H1 (cell line): ENCODE results near the gene OR7D2. TPM values are rescaled to one million over a fixed set of nuclear protein-coding genes. Genes with fewer than 3 reads are reported as not detected.

Source experiments
- CTCF ChIA-PET: fragments of 300-600 bp; sonication (Branson Sonifier 250); formaldehyde crosslinking; loops from one replicate; lab custom pipeline; 2021; ENCODE audit not compliant: partially characterized antibody; lab: Charles Lee
- POLR2A ChIA-PET: fragments of 300-600 bp; sonication (Branson Sonifier 250); formaldehyde crosslinking; loops from one replicate; lab custom pipeline; 2021; ENCODE audit warnings: inconsistent platforms; ENCODE audit not compliant: partially characterized antibody; lab: Charles Lee
- DNase-seq, 2 experiments: peaks; one replicate each; pipeline versions ENCODE4 v3.0.0 to v3.0.0-alpha.2; 2010 to 2022; ENCODE audit warnings: low spot score in 2 of 2, low read depth in 1 of 2, mixed read lengths in 1 of 2
- FAIRE-seq: peaks from 2 replicates; lab custom pipeline; 2011; peaks lifted over from hg19 to GRCh38; lab: Jason Lieb, UNC
- H2AFZ ChIP-seq: 2 replicates; pipeline ENCODE4 v1.8.1; 2012; ENCODE audit warnings: low read length, inconsistent platforms
- H2AK5ac ChIP-seq: 2 replicates; pipeline ENCODE4 v1.6.1; 2013; ENCODE audit warnings: low read depth, low read length
- H2BK120ac ChIP-seq: replicated peaks from 2 replicates; pipeline ENCODE3; 2013; ENCODE audit warnings: low read depth, low read length, inconsistent platforms
- H2BK12ac ChIP-seq: 2 replicates; pipeline ENCODE4 v1.6.1; 2013; ENCODE audit warnings: low read depth, low read length
- H2BK15ac ChIP-seq: 2 replicates; pipeline ENCODE4 v1.6.1; 2013; ENCODE audit warnings: low read length
- H2BK20ac ChIP-seq: 2 replicates; pipeline ENCODE4 v1.6.1; 2013; ENCODE audit warnings: low read length
- H2BK5ac ChIP-seq: 2 replicates; pipeline ENCODE4 v1.6.1; 2013; ENCODE audit warnings: low read depth, low read length
- H3K14ac ChIP-seq: 2 replicates; pipeline ENCODE4 v1.6.1; 2013; ENCODE audit warnings: inconsistent platforms; ENCODE audit not compliant: insufficient read length
- H3K18ac ChIP-seq: 2 replicates; pipeline ENCODE4 v1.6.1; 2013; ENCODE audit warnings: low read length; ENCODE audit errors: extremely low read depth
- H3K23ac ChIP-seq: 2 replicates; pipeline ENCODE4 v1.6.1; 2013; ENCODE audit warnings: inconsistent platforms; ENCODE audit not compliant: insufficient read length
- H3K23me2 ChIP-seq: 2 replicates; pipeline ENCODE4 v1.6.1; 2013; ENCODE audit warnings: low read depth, low read length
- H3K27ac ChIP-seq: 2 replicates; pipeline ENCODE4 v1.6.1; 2011; ENCODE audit warnings: low read depth, low read length, inconsistent platforms
- H3K27me3 ChIP-seq, 4 experiments: replicated peaks in 1 of 4; 1 replicate in 1 of 4; 2 replicates in 3 of 4; pipeline versions ENCODE4 v1.6.1 to v1.8.1; 2011 to 2013; ENCODE audit warnings: low read length in 3 of 4, mild to moderate bottlenecking in 3 of 4, inconsistent platforms in 2 of 4, mixed read lengths in 2 of 4, moderate library complexity in 1 of 4; ENCODE audit not compliant: control insufficient read depth in 3 of 4, insufficient read depth in 3 of 4; ENCODE audit errors: extremely low read depth in 1 of 4
- H3K36me3 ChIP-seq, 4 experiments: 2 replicates each; pipeline versions ENCODE4 v1.6.1 to v1.8.1; 2011 to 2013; ENCODE audit warnings: mild to moderate bottlenecking in 4 of 4, low read length in 3 of 4, moderate library complexity in 2 of 4, control low read depth in 1 of 4, inconsistent platforms in 1 of 4; ENCODE audit not compliant: insufficient read depth in 4 of 4, control insufficient read depth in 2 of 4
- H3K4ac ChIP-seq: replicated peaks from 2 replicates; pipeline ENCODE3; 2013; ENCODE audit warnings: low read length, low read depth, mixed read lengths, inconsistent platforms; ENCODE audit not compliant: insufficient read length
- H3K4me1 ChIP-seq, 4 experiments: replicated peaks in 1 of 4; 1 replicate in 1 of 4; 2 replicates in 3 of 4; pipeline versions ENCODE4 v1.6.1 to v1.8.1; 2011 to 2013; ENCODE audit warnings: low read length in 3 of 4, inconsistent platforms in 2 of 4, mixed read lengths in 1 of 4; ENCODE audit not compliant: insufficient read depth in 4 of 4, control insufficient read depth in 3 of 4
- H3K4me2 ChIP-seq, 2 experiments: 2 replicates each; pipeline versions ENCODE4 v1.6.1 to v1.8.1; 2011 to 2013; ENCODE audit warnings: low read depth in 2 of 2, low read length in 2 of 2, control low read depth in 1 of 2, inconsistent platforms in 1 of 2, mild to moderate bottlenecking in 1 of 2; ENCODE audit not compliant: insufficient read depth in 1 of 2
- H3K4me3 ChIP-seq, 4 experiments: fragments of 200-600, 300-600 bp in 1 of 4; sonication (generic), shearing (Covaris generic), sonication (Bioruptor Twin) in 1 of 4; 2 replicates each; pipeline versions ENCODE4 v1.5.1 to v1.8.1; 2011 to 2016; ENCODE audit warnings: low read length in 4 of 4, low read depth in 3 of 4, control low read depth in 2 of 4, inconsistent platforms in 2 of 4, mild to moderate bottlenecking in 2 of 4, mixed read lengths in 1 of 4, moderate library complexity in 1 of 4; ENCODE audit not compliant: insufficient read depth in 2 of 4; ENCODE audit errors: extremely low read depth in 1 of 4
- H3K56ac ChIP-seq: replicated peaks from 2 replicates; pipeline ENCODE3; 2013; ENCODE audit warnings: low read depth, mild to moderate bottlenecking, mixed read lengths, low read length, inconsistent platforms; ENCODE audit not compliant: insufficient read length
- H3K79me1 ChIP-seq: 2 replicates; pipeline ENCODE4 v1.6.1; 2013; ENCODE audit warnings: low read depth, low read length, control low read depth
- H3K79me2 ChIP-seq, 2 experiments: 2 replicates each; pipeline versions ENCODE4 v1.6.1 to v1.8.1; 2012 to 2013; ENCODE audit warnings: low read length in 2 of 2, mild to moderate bottlenecking in 2 of 2, inconsistent platforms in 1 of 2; ENCODE audit not compliant: insufficient read depth in 2 of 2, control insufficient read depth in 1 of 2
- H3K9ac ChIP-seq, 4 experiments: replicated peaks in 1 of 4; 1 replicate in 1 of 4; 2 replicates in 3 of 4; pipeline versions ENCODE4 v1.6.1 to v1.8.1; 2011 to 2013; ENCODE audit warnings: low read depth in 3 of 4, low read length in 3 of 4, control low read depth in 2 of 4, mild to moderate bottlenecking in 2 of 4, moderate library complexity in 2 of 4, inconsistent platforms in 1 of 4; ENCODE audit errors: extremely low read depth in 1 of 4
- H3K9me3 ChIP-seq, 2 experiments: 2 replicates each; pipeline versions ENCODE4 v1.6.1 to v1.8.1; 2012 to 2013; ENCODE audit warnings: mild to moderate bottlenecking in 2 of 2, moderate library complexity in 2 of 2, control low read depth in 1 of 2, inconsistent platforms in 1 of 2, low read depth in 1 of 2, low read length in 1 of 2, mixed read lengths in 1 of 2; ENCODE audit not compliant: insufficient read depth in 2 of 2
- H4K20me1 ChIP-seq, 2 experiments: replicated peaks in 1 of 2; 2 replicates each; pipeline versions ENCODE3 to v1.8.1; 2011 to 2013; ENCODE audit warnings: inconsistent platforms in 2 of 2, low read length in 2 of 2, mild to moderate bottlenecking in 1 of 2; ENCODE audit not compliant: insufficient read depth in 2 of 2, control insufficient read depth in 1 of 2
- H4K5ac ChIP-seq: 2 replicates; pipeline ENCODE4 v1.6.1; 2013; ENCODE audit warnings: low read length, low read depth, mixed read lengths, inconsistent platforms; ENCODE audit not compliant: insufficient read length
- H4K8ac ChIP-seq: 2 replicates; pipeline ENCODE4 v1.8.0; 2013; ENCODE audit warnings: mild to moderate bottlenecking, moderate library complexity, low read length, inconsistent platforms; ENCODE audit not compliant: insufficient read depth; ENCODE audit errors: extremely low read depth
- H4K91ac ChIP-seq: replicated peaks from 2 replicates; pipeline ENCODE3; 2013; ENCODE audit warnings: low read length, mixed read lengths, inconsistent platforms; ENCODE audit not compliant: insufficient read length
- GABPA ChIP-seq: IDR thresholded peaks from 2 replicates; pipeline ENCODE4 v1.6.1; 2011; ENCODE audit warnings: mild to moderate bottlenecking, low read length, moderate library complexity, borderline replicate concordance; ENCODE audit not compliant: insufficient read depth
- KDM1A ChIP-seq: fragments of 200-600, 300-600 bp; sonication (generic); IDR thresholded peaks from 2 replicates; pipeline ENCODE4 v1.7.1; 2016; ENCODE audit warnings: mild to moderate bottlenecking, low read length, borderline replicate concordance
- MAFK ChIP-seq: IDR thresholded peaks from 2 replicates; pipeline ENCODE4 v1.6.1; 2012; ENCODE audit warnings: low read depth, mild to moderate bottlenecking, improper control_type of control experiment, low read length
- SAP30 ChIP-seq: fragments of 300-600 bp; sonication (generic); IDR thresholded peaks from 2 replicates; pipeline ENCODE4 v1.7.1; 2012; ENCODE audit warnings: low read length, moderate library complexity, mild to moderate bottlenecking, inconsistent platforms; ENCODE audit not compliant: insufficient read depth, insufficient replicate concordance
- SIX5 ChIP-seq: IDR thresholded peaks from 2 replicates; pipeline ENCODE4 v1.6.1; 2011; ENCODE audit warnings: mild to moderate bottlenecking, low read depth, low read length
- SP4 ChIP-seq: IDR thresholded peaks from 2 replicates; pipeline ENCODE4 v1.6.1; 2012; ENCODE audit warnings: low read length, inconsistent platforms
- WGBS, 2 experiments: shearing (Covaris generic) in 1 of 2; methylation state at CpG; one replicate each; pipeline versions ENCODE4 v1.1.6 to v1.1.7; 2013 to 2015; ENCODE audit warnings: low lambda C conversion rate in 2 of 2, mixed read lengths in 2 of 2, inconsistent platforms in 1 of 2, low coverage in 1 of 2, missing lambda C conversion rate in 1 of 2; ENCODE audit not compliant: insufficient replicate concordance in 2 of 2, insufficient coverage in 1 of 2, insufficient read length in 1 of 2; ENCODE audit errors: extremely low coverage in 1 of 2, missing lambda C conversion rate in 1 of 2; 5-methylcytosine and 5-hydroxymethylcytosine counted together
- polyA plus RNA-seq, 7 experiments: library from polyadenylated mRNA; depleted of rRNA in 3 of 7; stranded (reverse) in 5 of 7; unstranded in 2 of 7; fragments of >200 nt in 5 of 7; fragments of 200-250 nt in 2 of 7; gene quantifications; 1 replicate in 5 of 7; 2 replicates in 1 of 7; 4 replicates in 1 of 7; pipeline versions ENCODE4 v1.2.1 to v1.2.3, GENCODE V29; 2011 to 2013; ENCODE audit warnings: missing spikeins in 2 of 7, mixed read lengths in 2 of 7
- total RNA-seq: library from RNA; stranded (reverse); fragmentation: NEBNext Ultra II Directional; extraction: Animal tissue kit (Norgen Biotek cat#: 25700); gene quantifications from 2 replicates; pipeline ENCODE4 v1.2.1, GENCODE V29; 2021
- TF ChIP-seq, protein P1 (sequence below): IDR thresholded peaks from 2 replicates; pipeline ENCODE4 v1.6.1; 2011; ENCODE audit warnings: low read depth, mild to moderate bottlenecking, low read length; ENCODE audit not compliant: insufficient read depth

The OR7D2 gene
- total and polyA plus RNA-seq, 2 of the 8 experiments (the other 6 are each of a cell fraction or from before 2014, with no cell fraction given), result 0.02 TPM; not detected in 1

DNA sequence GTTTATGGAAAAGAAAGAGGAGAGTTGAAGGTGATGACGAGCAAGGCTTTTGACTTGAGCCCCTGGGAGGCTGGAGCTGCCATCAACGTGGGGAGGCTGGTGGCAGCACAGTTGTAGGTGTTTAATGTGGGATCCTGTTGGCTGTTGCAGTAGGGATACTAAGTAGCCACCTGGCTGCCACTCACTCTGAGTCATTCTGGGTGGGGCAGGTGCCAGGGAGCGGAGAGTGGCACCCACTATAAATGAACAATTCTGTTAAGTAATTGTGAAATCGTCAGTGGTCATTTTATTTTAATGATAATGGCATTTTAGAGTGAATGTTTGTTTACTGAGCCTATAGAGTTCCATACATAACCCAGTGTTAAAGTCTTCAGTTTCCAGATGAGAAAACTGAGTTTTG, 28.8 kb upstream of the OR7D2 start:
- Histone ChIP-seq H3K27me3 (no peaks in the 10 kb centered on the region), H3K18ac (no peak overlapping the region), H3K27ac (no peak overlapping the region), H3K79me2 (peaks cover 80 to 99% of the 10 kb centered on the region in 2 experiments), H3K4me3 (no peak overlapping the region), H3K4me1 (no peaks in the 10 kb centered on the region), H4K8ac (no peak overlapping the region), H4K20me1 (peaks cover 0 to 10% of the 10 kb centered on the region in 2 experiments), H3K79me1 (peaks cover 11% of the 10 kb centered on the region), H3K56ac (no peak overlapping the region), H2BK20ac (no peak overlapping the region), H3K14ac (no peak overlapping the region), H2BK120ac (no peak overlapping the region), H3K23ac (no peak overlapping the region), H3K9ac (no peak overlapping the region), H4K91ac (no peak overlapping the region), H2AFZ (no peak overlapping the region), H3K23me2 (no peaks in the 10 kb centered on the region), H3K4ac (no peak overlapping the region), H2BK15ac (no peak overlapping the region), H4K5ac (no peak overlapping the region), H2BK12ac (no peak overlapping the region), H3K4me2 (no peak overlapping the region), H3K36me3 (peaks cover 2 to 48% (median 11%) of the 10 kb centered on the region in 4 experiments; a peak in 5 of 8 replicates), H2BK5ac (no peak overlapping the region), H3K9me3 (peaks cover 30 to 40% of the 10 kb centered on the region in 2 experiments), H2AK5ac (no peak overlapping the region)
- 88% methylated on average over 4 of the region's 4 CpGs; no CpG with 5 or more reads in 1 of the 2 experiments for WGBS, 2 experiments
- no peak for DNase-seq
- FAIRE-seq, result no peak
- TF ChIP-seq GABPA (no peak), SP4 (no peak), MAFK (no peak), KDM1A (no peak), SIX5 (no peak), SAP30 (no peak)
- TF ChIP-seq, protein P1, sequence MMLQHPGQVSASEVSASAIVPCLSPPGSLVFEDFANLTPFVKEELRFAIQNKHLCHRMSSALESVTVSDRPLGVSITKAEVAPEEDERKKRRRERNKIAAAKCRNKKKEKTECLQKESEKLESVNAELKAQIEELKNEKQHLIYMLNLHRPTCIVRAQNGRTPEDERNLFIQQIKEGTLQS, result no peak
- ChIA-PET POLR2A (no interaction called here), CTCF (no interaction called here)
